Hepatocyte (in vitro differentiated cells): ENCODE results near the gene TRPT1. TPM values are rescaled to one million over a fixed set of nuclear protein-coding genes. Genes with fewer than 3 reads are reported as not detected.

Experiments
- DNase-seq: peaks from one replicate; pipeline ENCODE4 v3.0.0-alpha.2; 2016; ENCODE audit warnings: low spot score
- H2AFZ ChIP-seq: fragments of 200-600 bp; sonication (generic); 2 replicates; pipeline ENCODE4 v1.6.0; 2016; ENCODE audit warnings: antibody characterized with exemption, mild to moderate bottlenecking
- H3K27ac ChIP-seq: fragments of 200-600 bp; sonication (generic); 2 replicates; pipeline ENCODE4 v1.5.1; 2016; ENCODE audit warnings: mild to moderate bottlenecking
- H3K27me3 ChIP-seq: fragments of 200-600 bp; sonication (generic); 2 replicates; pipeline ENCODE4 v1.6.1; 2016
- H3K36me3 ChIP-seq: fragments of 200-600 bp; sonication (generic); replicated peaks from 2 replicates; pipeline ENCODE4 v1.5.1; 2016; ENCODE audit warnings: low read depth; ENCODE audit not compliant: insufficient read depth
- H3K4me1 ChIP-seq: fragments of 200-600 bp; sonication (generic); 2 replicates; pipeline ENCODE4 v1.5.1; 2016; ENCODE audit warnings: mild to moderate bottlenecking, moderate library complexity; ENCODE audit not compliant: insufficient read depth
- H3K4me2 ChIP-seq: fragments of 200-600 bp; sonication (generic); 2 replicates; pipeline ENCODE4 v1.6.0; 2016
- H3K4me3 ChIP-seq: fragments of 200-600 bp; sonication (generic); 2 replicates; pipeline ENCODE4 v1.5.1; 2016; ENCODE audit warnings: mild to moderate bottlenecking
- H3K79me2 ChIP-seq: fragments of 200-600 bp; sonication (generic); 2 replicates; pipeline ENCODE4 v1.6.0; 2017; ENCODE audit warnings: mild to moderate bottlenecking
- H3K9me2 ChIP-seq: fragments of 200-600 bp; sonication (generic); replicated peaks from 2 replicates; pipeline ENCODE4 v1.6.0; 2017; ENCODE audit warnings: mild to moderate bottlenecking; ENCODE audit not compliant: insufficient read depth
- H3K9me3 ChIP-seq: fragments of 200-600 bp; sonication (generic); 2 replicates; pipeline ENCODE4 v1.5.1; 2016; ENCODE audit warnings: low read depth, mild to moderate bottlenecking
- H4K20me1 ChIP-seq: fragments of 200-600 bp; sonication (generic); 2 replicates; pipeline ENCODE4 v1.6.0; 2016; ENCODE audit warnings: mild to moderate bottlenecking; ENCODE audit not compliant: insufficient read depth, poor library complexity, severe bottlenecking
- EZH2 ChIP-seq: fragments of 200-600 bp; sonication (generic); IDR thresholded peaks from 2 replicates; pipeline ENCODE4 v1.6.1; 2016; ENCODE audit warnings: antibody characterized with exemption, mild to moderate bottlenecking, borderline replicate concordance
- EZH2phosphoT487 ChIP-seq: fragments of 200-600 bp; sonication (generic); IDR thresholded peaks from one replicate; pipeline ENCODE4 v1.6.1; 2018; ENCODE audit warnings: antibody characterized with exemption, mild to moderate bottlenecking, low read depth, moderate library complexity; ENCODE audit not compliant: unreplicated experiment, severe bottlenecking
- WGBS: methylation state at CpG from one replicate; pipeline ENCODE4 v1.1.6; 2016; ENCODE audit warnings: low lambda C conversion rate; ENCODE audit errors: missing lambda C conversion rate; 5-methylcytosine and 5-hydroxymethylcytosine counted together
- polyA plus RNA-seq: library from polyadenylated mRNA; unstranded; fragments of >200 nt; fragmentation: Nextera tagmentation; extraction: Ambion mirVana; gene quantifications from 2 replicates; pipeline ENCODE4 v1.2.1, GENCODE V29; 2016
- total RNA-seq: library from RNA; depleted of rRNA; stranded (reverse); fragments of >200 nt; gene quantifications from 2 replicates; pipeline ENCODE4 v1.2.3, GENCODE V29; 2014
- TF ChIP-seq, protein P1 (sequence below): fragments of 200-600 bp; sonication (generic); IDR thresholded peaks from 2 replicates; pipeline ENCODE4 v1.5.1; 2016; ENCODE audit warnings: antibody characterized with exemption, mild to moderate bottlenecking; ENCODE audit not compliant: poor library complexity

The TRPT1 gene
- total and polyA plus RNA-seq, 2 experiments from 2014 or later, result 52.8 to 55.5 TPM

DNA sequence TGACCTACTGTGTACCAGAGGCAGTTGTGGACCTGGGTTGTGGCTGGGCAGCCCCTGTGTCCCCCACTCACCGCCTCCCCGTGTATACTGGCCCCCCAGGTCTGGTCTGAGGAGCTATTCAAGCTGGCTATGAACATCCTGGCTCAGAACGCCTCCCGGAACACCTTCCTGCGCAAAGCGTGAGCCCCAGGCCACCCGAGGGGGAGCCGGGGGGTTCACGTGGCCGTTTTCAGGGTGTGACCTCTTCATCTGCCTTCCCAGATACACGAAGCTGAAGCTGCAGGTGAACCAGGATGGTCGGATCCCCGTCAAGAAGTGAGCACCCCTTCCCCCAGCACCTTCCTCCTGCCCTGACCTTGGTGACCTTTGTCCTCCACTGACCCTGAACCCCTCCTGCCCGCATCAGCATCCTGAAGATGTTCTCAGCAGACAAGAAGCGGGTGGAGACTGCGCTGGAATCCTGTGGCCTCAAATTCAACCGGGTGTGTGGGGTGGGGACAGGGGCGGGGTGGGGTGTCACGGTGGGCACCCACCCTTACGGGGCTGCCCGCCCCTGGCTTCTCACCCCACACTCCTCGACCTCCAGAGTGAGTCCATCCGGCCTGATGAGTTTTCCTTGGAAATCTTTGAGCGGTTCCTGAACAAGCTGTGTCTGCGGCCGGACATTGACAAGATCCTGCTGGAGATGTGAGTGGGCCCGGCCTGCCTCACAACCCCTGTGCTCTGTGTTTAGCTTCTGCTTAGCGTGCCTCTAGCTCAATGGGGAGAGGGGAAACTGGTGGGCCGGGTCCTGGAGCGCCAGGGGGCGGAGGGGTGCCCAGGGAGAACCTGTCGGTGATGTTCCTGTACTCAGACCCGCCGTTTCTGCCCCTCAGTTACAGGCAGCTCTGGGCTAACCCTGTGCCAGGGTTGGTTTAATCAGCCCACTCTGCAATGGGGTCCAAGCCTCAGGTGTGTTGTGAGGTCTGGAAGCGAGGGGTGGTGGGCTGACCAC is 29.4 kb upstream of the TRPT1 start:
- Histone ChIP-seq H4K20me1 (peaks cover 5% of the 10 kb centered on the region), H3K36me3 (no peaks in the 10 kb centered on the region), H3K4me2 (no peak overlapping the region), H3K9me3 (no peaks in the 10 kb centered on the region), H3K27ac (no peak overlapping the region), H3K9me2 (no peaks in the 10 kb centered on the region), H3K79me2 (peaks cover 16% of the 10 kb centered on the region), H3K27me3 (no peaks in the 10 kb centered on the region), H3K4me1 (peaks cover 10% of the 10 kb centered on the region), H2AFZ (no peak overlapping the region), H3K4me3 (no peak overlapping the region)
- TF ChIP-seq, protein P1, sequence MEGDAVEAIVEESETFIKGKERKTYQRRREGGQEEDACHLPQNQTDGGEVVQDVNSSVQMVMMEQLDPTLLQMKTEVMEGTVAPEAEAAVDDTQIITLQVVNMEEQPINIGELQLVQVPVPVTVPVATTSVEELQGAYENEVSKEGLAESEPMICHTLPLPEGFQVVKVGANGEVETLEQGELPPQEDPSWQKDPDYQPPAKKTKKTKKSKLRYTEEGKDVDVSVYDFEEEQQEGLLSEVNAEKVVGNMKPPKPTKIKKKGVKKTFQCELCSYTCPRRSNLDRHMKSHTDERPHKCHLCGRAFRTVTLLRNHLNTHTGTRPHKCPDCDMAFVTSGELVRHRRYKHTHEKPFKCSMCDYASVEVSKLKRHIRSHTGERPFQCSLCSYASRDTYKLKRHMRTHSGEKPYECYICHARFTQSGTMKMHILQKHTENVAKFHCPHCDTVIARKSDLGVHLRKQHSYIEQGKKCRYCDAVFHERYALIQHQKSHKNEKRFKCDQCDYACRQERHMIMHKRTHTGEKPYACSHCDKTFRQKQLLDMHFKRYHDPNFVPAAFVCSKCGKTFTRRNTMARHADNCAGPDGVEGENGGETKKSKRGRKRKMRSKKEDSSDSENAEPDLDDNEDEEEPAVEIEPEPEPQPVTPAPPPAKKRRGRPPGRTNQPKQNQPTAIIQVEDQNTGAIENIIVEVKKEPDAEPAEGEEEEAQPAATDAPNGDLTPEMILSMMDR, result no peak
- no peak for TF ChIP-seq EZH2phosphoT487
- TF ChIP-seq EZH2, result no peak
- no peak for DNase-seq
- WGBS, result 95% methylated on average over 29 of the region's 35 CpGs

DNA sequence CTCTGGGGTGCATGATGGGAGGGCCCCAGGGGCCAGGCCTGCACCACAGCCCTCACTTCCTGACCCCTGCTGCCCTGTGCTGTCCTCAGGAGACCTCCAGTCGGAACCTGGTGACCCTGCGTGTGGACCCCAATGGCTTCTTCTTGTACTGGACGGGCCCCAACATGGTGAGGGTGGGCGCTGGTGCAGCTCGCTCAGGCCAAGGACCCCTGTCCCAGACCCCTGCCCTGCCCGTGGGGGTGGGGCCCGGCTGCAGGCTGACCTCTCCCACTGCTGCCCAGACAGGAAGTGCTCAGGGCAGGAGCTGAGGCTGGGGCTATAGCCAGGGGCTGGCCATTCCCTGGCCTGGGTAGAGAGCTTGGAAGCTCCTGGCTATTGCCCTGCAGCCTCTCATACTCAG is 28.3 kb upstream of the TRPT1 start:
- Histone ChIP-seq H3K4me3 (no peak overlapping the region), H3K36me3 (no peaks in the 10 kb centered on the region), H3K27me3 (no peaks in the 10 kb centered on the region), H2AFZ (no peak overlapping the region), H4K20me1 (peaks cover 5% of the 10 kb centered on the region), H3K4me1 (peaks cover 14% of the 10 kb centered on the region), H3K9me2 (no peaks in the 10 kb centered on the region), H3K79me2 (peaks cover 16% of the 10 kb centered on the region), H3K27ac (no peak overlapping the region), H3K9me3 (no peaks in the 10 kb centered on the region), H3K4me2 (no peak overlapping the region)
- TF ChIP-seq, protein P1, result no peak
- TF ChIP-seq EZH2phosphoT487 (no peak), EZH2 (no peak)
- no peak for DNase-seq
- 95% methylated on average over 6 of the region's 7 CpGs for whole genome bisulfite sequencing

DNA sequence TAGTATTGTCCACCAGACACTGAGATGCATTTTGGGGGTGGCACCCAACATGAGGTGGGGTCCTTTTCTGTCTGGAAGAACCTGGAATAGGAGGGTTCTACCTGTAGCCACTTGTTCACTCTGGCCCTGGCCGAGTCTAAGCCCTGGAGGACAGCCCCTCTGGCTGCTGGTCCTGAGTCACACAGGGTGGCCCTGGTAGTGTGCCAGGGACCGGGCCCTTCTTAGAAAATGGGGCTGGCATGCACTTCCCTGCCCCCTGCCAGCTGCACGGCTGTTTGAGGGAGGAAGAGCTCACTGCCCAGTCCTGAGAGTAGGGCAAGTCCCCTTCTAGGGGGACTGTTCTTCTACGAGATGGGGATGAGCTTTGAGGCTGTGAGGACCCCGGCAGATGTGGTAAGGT is 27.5 kb upstream of the TRPT1 start:
- Histone ChIP-seq H3K9me3 (no peaks in the 10 kb centered on the region), H3K9me2 (no peaks in the 10 kb centered on the region), H4K20me1 (peaks cover 5% of the 10 kb centered on the region), H2AFZ (no peak overlapping the region), H3K27me3 (no peaks in the 10 kb centered on the region), H3K4me1 (peaks cover 14% of the 10 kb centered on the region), H3K4me2 (peak overlapping the region; percentile 99), H3K27ac (no peak overlapping the region), H3K79me2 (peaks cover 16% of the 10 kb centered on the region), H3K4me3 (no peak overlapping the region), H3K36me3 (no peaks in the 10 kb centered on the region)
- DNase-seq, result no peak
- WGBS, result 85% methylated on average over 5 of the region's 5 CpGs
- TF ChIP-seq EZH2, result no peak
- TF ChIP-seq EZH2phosphoT487, result no peak
- TF ChIP-seq, protein P1, result no peak
